A549 (cell line): Measurements from ENCODE around the gene LIMS3. TPM values are rescaled to one million over a fixed set of nuclear protein-coding genes. Genes with fewer than 3 reads are reported as not detected.
"Not testable (repeated sequence)": the region's sequence is repeated elsewhere in the genome, so short reads cannot be mapped to it uniquely, and the experiment has no call there.

ENCODE experiments used
- ATAC-seq, 2 experiments: fragments of 200-7000 bp in 1 of 2; fragments of >200 bp in 1 of 2; cut with Nextera tagmentation in 1 of 2; cut with Tn5 transposase in 1 of 2; 3 replicates each; pipeline versions ENCODE4 v1.8.0 to v1.9.1; 2018 to 2020; ENCODE audit warnings: mild to moderate bottlenecking in 1 of 2, moderate library complexity in 1 of 2
- CTCF ChIA-PET: fragments of 300-600 bp; sonication (Branson Sonifier 250); formaldehyde crosslinking; extraction: SDS; loops from one replicate; lab custom pipeline; 2021; ENCODE audit warnings: antibody characterized with exemption, inconsistent platforms; lab: Yijun Ruan, JAX
- POLR2A ChIA-PET: fragments of 350-600 bp; formaldehyde crosslinking; extraction: SDS; loops from one replicate; lab custom pipeline; 2021; ENCODE audit warnings: antibody characterized with exemption, inconsistent platforms; lab: Yijun Ruan, JAX
- DNase-seq, 2 experiments: peaks; one replicate each; pipeline versions ENCODE4 v3.0.0 to v3.0.0-alpha.2; 2011 to 2016; ENCODE audit warnings: low read depth in 1 of 2, low spot score in 1 of 2
- FAIRE-seq: peaks from 2 replicates; lab custom pipeline; 2011; peaks lifted over from hg19 to GRCh38; lab: Jason Lieb, UNC
- H3K27ac ChIP-seq, 2 experiments: fragments of >200 bp; sonication (Bioruptor Twin); formaldehyde crosslinking; 3 replicates each; pipeline ENCODE4 v1.5.1; 2016 to 2017
- H3K4me1 ChIP-seq: fragments of >200 bp; sonication (Bioruptor Twin); formaldehyde crosslinking; 3 replicates; pipeline ENCODE4 v1.6.1; 2016
- H3K4me2 ChIP-seq: fragments of >200 bp; sonication (Bioruptor Twin); formaldehyde crosslinking; 3 replicates; pipeline ENCODE4 v1.6.1; 2016
- H3K4me3 ChIP-seq: fragments of >200 bp; sonication (Bioruptor Twin); formaldehyde crosslinking; 3 replicates; pipeline ENCODE4 v1.5.1; 2016
- H3K9me3 ChIP-seq: fragments of >200 bp; sonication (Bioruptor Twin); formaldehyde crosslinking; 3 replicates; pipeline ENCODE4 v1.6.1; 2016
- WGBS: methylation state at CpG from one replicate; pipeline ENCODE4 v1.1.6; 2017; ENCODE audit errors: missing lambda C conversion rate; 5-methylcytosine and 5-hydroxymethylcytosine counted together
- polyA plus RNA-seq, 4 experiments: library from polyadenylated mRNA; depleted of rRNA in 3 of 4; stranded (reverse); fragments of >200 nt; fragmentation: RNase III in 1 of 4; extraction: RNeasy Plus Mini Kit Qiagen cat#74134 plus additional on column Dnase treatment in 1 of 4; gene quantifications; 2 replicates in 3 of 4; 3 replicates in 1 of 4; pipeline ENCODE4 v1.2.3, GENCODE V29; 2011 to 2017

The LIMS3 gene
- polyA plus RNA-seq, 2 of the 4 experiments (the other 2 are of a cell fraction) = not detected

DNA sequence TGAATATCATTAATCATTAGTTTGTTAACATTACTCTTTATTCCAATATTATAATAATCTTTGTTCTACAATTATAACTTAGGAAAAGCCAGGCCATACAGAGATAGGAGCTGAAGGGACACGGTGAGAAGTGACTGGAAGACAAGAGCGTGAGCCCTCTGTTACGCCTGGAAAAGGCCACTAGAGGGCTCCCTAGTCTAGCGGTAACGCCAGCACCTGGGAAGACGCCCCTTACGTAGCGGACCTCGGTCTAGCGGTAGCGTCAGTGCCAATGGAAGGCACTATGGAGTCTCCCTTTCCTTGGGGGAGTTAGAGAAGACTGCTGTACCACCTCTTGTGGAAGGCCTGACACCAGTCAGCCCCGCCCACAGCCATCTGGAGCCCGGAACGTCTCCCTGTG is 71.4 kb downstream of the LIMS3 start:
- no CpG with 5 or more reads among the region's 14 CpGs for WGBS
- H3K9me3 ChIP-seq, H3K4me2 ChIP-seq, FAIRE-seq, CTCF ChIA-PET, H3K27ac ChIP-seq, H3K4me1 ChIP-seq, POLR2A ChIA-PET, H3K4me3 ChIP-seq, DNase-seq: not testable (repeated sequence)
- ATAC-seq = peak; percentile 94 to 100

DNA sequence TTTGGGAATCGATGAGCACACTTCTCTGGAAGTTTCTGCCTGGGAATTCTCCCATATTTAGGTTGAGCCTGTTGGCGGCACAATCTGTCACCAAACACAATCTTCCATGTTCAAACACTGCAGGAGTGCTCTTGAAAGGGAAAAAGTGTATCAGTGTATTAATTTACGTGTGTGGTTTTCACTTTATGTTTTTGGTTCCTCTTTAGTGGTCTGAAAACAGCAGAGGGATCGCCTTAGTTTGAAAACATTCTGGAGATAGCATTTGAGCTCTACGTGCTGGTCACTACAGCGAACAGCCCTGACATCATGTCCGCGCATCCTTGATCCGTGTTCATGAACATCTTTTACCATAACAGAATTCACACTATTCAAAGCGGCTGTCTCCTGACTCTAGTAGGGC is 73.2 kb downstream of the LIMS3 start:
- ATAC-seq, POLR2A ChIA-PET, H3K9me3 ChIP-seq, H3K4me1 ChIP-seq, CTCF ChIA-PET, H3K4me2 ChIP-seq, FAIRE-seq, DNase-seq, H3K4me3 ChIP-seq, H3K27ac ChIP-seq: not testable (repeated sequence)
- WGBS = no CpG with 5 or more reads among the region's 10 CpGs

Other genes starting within 250 kb of the LIMS3 start
- gene RGPD5, start 104.4 kb upstream of the LIMS3 start, polyA plus RNA-seq (2011; rRNA removed) = 16.9 and 24.8 TPM in 2 replicates
- gene RGPD5, start 104.4 kb upstream of the LIMS3 start, polyA plus RNA-seq (2017; fragmentation: RNase III; extraction: RNeasy Plus Mini Kit Qiagen cat#74134 plus additional on column Dnase treatment) = 9.8 to 10.8 TPM (median 9.9 TPM) in 3 replicates
- 77.8 and 104 TPM in 2 replicates for gene MALL, start 217.1 kb downstream of the LIMS3 start, polyA plus RNA-seq (2011; rRNA removed)
- 115 to 123 TPM (median 123 TPM) in 3 replicates for gene MALL, start 217.1 kb downstream of the LIMS3 start, polyA plus RNA-seq (2017; fragmentation: RNase III; extraction: RNeasy Plus Mini Kit Qiagen cat#74134 plus additional on column Dnase treatment)